ENCODE results near the gene EHD4.

Gene EHD4

DNA sequence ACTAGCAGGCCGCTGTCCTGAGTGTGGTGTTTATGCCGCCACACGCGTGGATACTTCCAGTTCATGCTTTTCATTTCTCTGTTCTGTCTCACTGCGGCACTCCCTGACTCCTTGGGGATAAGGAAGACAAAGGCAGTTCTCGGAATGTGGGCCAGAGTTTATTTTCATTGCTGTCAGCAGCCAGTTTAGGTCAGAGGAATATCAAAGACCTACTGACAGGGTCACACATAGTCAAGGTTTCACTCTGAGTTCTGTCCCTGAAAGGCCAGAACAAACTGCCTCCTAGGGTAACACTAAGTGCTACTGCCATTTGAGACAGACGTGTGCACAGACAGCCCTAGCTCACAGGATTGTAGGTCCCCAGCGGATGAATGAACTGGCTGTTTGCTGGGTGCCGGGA, 51.2 kb downstream of the EHD4 start:
- DNase-seq (ENCODE audit: low spot score) (no peak), FAIRE-seq (no peak)

DNA sequence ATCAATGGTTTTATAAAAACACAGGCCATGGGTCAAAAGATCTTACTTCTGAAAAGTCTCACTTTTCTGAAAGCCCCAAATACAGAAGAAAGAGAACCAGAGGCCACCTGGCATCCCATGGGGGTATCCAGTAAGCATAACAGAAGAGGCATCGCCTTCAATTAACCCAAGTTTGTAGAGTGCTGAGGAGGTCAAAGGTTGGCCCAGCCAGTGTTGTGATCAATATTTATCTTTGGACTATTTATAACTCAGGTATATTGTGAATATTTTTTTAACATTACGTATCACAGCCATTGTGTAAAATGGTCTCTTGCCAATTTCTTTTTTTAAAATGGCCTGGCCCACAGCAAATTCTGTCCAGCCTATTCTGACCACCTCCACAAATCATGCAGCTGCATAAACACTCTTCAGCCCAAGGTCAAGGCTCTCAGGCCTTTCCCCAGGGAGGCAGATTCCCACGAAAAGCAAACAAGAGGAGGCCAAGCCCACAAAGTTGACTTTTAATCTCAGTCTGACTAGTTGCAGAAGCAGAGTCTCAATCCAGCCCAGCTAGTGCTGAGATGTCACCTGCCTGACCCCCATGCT, 52.3 kb downstream of the EHD4 start:
- DNase-seq (ENCODE audit: low spot score) = no peak
- no peak for FAIRE-seq

DNA sequence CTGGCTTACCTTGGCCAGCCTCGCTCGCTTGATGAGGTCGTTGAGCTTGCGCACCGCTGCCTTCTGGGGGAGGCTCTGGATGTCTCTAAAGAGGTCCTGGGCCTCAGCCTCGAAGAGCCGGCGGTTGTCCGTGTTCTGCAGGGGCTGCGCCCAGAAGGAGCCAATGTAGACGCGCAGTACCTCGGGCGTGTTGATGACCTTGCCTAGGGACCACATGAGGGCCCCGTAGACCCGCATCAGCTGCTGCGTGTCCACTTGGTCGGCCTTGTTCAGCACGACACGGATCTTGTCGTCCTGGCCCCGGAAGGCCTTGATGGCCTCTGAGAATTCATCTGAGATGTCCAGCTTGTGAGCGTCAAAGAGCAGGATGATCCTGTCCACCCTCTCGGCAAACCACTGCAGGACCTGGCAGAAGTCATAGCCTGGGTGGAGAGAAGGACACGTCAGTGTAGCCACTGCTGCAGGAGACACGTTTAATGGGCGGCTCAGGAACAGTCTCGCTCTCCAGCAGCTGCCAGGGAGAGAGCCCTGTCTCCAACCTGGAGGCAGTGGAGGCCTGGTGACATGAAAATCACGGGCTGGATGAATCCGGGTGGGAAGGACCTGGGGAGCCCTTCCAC, 53.0 kb downstream of the EHD4 start:
- DNase-seq (ENCODE audit: low spot score) = no peak
- FAIRE-seq = no peak

DNA sequence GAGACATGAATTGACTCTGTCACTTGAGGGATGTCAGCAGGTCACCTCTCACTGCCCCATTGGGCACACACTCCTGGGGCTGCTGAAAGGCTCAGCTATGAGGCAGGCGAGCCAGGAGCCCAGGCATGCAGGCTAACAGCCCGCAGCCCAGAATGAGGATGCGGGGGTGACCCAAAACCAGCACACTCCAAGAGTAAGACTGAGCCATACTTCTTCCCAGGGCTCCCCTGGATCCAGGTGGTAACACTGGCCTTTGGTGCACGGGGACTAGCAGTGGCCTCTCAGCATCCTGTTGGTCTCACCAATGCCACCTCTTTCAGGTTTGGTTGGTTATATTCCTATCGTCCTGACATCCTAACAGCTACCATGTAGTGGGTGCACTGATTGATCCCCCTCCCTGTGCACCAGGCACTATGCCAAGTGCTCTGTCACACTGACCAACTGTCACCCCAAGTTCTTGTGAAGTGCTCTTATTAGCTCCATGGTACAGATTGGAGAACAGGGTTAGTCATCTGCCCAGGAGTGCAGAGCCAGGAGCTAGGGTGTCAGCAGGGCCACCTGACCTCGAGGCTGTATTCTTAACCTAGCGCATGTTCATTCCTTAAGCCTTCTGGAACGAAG, 53.7 kb downstream of the EHD4 start:
- FAIRE-seq (no peak), DNase-seq (ENCODE audit: low spot score) (no peak)

DNA sequence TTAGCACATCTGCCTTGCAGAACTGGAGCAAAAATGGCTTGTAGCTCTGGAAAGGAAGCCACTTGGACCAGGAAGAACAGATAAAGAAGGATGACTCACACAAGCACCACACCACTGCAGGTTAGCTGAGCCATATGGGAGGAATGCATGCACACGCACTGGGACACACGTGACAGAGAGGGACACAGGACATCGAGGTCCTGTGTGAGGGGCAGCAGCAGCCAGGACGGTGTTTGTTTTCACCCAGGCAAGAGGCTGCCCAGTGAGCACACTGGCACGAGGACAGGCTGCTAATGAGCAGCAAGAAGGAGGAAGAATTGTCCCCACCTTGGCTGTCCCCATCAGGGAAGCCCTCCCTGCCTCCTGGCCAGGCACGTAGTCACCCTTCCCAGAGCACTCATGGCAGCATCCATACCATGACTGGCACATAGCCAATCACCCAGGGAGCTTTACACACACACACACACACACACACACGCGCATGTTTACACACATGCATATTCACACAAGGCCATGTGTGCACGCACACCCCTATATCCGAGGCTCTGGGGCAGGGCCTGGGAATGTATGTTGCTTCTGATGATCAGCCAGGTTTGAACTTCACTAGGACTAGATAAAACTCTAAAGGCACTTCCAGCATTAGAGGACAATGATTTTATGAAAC, 54.5 kb downstream of the EHD4 start:
- DNase-seq (ENCODE audit: low spot score) = peak; percentile 74

DNA sequence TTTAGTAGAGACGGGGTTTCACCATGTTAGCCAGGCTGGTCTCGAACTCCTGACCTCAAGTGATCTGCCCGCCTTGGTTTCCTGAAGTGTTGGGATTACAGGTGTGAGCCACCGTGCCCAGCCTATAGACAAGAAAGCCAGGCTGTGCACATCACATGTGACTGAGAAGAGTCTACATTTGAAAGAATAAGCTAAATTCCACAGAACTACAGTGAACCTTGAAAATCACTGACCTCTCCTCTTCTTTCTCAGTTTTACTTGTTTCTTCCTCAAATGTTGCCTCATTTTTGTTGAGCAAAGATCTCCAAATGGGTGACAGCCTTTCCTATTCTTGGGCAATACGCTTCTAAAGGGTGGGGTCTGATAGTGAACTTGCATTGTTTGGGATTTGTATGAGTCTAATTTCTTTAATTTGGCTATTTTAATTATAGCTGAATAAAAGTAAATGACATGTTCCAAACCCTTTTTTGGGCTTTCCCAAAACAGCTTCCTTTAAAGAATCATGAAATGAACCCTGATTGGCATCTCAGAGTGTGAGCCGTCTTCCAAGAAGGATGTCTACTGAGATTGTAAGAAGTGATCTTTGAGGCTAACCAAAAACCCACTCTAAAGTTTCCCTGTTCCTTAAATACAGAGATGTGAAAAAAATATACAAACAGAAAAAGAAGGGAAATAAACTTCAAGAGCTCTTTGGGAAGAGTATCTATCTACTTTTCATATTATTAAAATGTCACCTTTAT, 56.9 kb downstream of the EHD4 start:
- FAIRE-seq (no peak), DNase-seq (ENCODE audit: low spot score) (no peak)

More for the DNA sequence above, 54.5 kb downstream of the EHD4 start:
- FAIRE-seq = peak; percentile 56

DNA sequence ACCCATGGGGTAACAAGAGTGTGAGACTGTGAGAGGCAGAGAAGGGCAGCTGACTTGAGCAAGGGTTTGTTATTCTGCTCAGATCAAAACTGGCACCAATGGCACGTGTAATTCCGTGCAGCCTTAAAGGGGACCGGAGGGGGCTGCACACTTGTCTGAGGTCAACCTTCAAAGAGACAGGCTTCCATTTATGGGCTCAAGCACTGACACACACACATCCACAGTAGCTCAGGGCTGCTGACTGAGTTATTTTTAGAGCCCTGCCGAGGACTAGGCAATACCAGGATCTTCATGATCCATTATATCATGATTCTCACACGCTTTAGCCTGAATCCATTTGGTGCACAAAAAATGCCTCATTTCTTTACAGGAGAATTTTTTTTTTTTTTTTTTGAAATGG, 57.9 kb downstream of the EHD4 start:
- DNase-seq (ENCODE audit: low spot score) (no peak), FAIRE-seq (no peak)

DNA sequence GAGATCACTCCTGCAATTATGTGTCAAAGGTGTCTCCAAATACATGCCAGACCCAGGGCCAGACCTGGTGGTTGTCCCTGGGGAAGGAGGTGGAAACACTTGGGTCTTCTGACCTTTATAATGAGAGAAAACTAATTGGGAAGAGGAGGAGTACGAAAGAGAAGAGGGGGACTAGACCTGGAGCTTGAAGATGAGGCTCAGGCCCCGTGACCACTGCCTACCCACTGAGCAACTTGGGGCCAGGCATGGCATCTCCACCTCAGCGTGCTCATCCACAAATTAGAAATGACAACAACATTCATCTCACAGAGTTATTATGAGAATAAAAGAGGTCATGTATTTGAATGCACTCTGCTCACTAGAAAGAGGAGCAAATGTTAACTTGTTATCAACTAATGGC, 59.1 kb downstream of the EHD4 start:
- no peak for FAIRE-seq
- no peak for DNase-seq (ENCODE audit: low spot score)

DNA sequence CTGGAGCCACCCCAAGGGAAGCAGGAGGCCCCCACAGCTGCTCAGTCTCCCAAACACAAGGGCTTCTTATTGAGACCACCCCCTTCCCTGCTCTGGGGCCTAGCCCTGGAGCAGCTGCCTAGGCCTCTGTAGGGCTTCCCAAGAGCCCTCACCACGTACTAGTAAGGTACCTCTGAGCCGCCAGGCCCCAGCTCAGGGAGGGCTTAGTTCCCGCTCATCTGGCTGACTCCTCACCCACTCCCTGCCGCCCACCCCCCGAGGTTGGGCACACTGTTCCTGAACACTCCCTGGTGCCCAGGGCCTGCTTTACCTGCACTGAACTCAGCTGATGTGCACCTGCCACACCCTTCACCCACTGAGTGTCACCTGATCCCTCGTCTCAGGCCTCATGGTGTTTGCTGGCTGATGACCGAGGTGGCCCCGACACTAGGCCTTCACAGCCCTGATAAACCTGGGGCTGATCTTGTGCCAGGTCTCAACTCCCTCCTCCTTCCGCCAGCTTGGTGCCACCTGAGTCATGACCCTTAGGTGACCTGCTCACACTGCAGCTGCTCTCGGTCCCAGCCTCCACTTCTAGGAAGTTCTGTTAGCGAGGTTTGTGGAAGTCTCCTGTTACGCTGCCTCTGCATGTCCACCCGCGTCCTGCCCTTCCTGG, 60.5 kb downstream of the EHD4 start:
- DNase-seq (ENCODE audit: low spot score) (no peak), FAIRE-seq (no peak)

DNA sequence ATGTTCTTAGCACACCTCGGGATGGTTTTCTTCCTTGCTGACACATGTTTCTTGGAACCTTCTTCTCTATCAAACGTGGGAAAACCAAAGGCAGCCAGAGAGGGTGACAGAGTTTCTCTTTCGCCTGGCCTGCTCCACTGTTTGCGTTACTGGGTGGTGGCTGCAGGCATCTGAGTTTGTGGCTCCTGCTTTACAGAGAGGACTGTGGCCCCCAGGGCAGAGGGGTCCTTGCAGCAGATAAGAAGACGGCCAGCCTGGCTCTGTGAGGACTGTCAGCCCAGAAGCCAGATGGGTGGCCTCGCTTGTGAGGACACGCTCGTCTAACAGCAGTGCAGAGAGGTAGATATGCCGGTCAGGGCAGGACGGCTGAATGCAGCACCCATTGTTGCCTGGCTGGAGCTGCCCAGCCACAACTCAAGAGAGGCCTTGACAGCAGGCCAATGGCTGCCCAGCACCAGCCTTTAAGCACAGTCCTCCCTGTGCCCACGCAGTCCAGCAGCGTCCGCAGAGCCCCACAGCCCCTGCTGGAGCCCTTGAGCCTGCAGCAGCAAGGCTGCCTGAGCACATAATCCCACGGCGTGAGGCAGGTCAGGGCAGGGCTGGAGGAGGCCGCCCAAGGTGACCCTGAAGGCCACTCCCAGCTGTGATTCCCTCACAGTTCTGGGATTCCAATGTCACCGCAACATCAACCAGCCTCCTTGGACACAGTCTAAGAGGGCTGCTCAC, 63.5 kb downstream of the EHD4 start:
- no peak for FAIRE-seq
- DNase-seq (ENCODE audit: low spot score) = no peak

DNA sequence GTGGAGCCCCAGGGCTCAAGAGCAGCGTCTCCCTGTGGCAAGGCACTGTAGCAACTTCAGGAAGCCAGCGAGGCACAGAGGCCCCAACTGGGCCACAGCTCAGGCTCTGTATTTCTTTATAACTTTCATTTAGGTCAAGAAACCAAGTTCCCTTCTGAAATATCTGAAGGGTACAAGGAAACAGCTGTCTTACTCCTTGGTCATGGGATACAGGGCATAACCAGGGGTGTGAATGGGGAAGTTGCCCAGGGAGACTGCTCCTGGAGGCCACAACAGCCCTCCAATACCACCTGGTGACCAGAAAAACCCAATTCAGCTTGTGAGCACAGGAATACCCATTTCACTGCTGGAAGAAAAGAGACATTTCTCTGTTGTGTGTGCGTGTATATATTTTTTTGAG, 65.2 kb downstream of the EHD4 start:
- no peak for FAIRE-seq

DNA sequence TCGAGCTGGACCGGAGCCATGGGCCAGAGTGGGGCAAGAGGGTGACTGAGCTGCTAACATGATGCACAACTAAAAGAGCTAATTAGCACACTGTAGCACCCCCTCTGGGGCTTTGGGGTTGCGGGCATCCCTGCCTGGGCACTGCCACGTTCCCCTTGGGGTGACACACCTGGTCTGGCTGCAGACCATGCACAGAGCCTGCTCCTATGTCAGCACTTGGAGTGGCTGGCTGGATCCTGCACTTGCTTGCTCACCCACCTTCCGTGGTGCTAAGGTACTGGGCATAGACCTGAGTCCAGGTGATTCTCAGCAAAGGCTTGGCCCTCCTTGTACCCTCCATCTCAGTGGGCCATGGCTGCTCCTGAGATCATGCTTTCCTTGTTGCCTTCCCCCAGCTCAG, 65.7 kb downstream of the EHD4 start:
- FAIRE-seq = no peak
- DNase-seq (ENCODE audit: low spot score) = no peak

More for the DNA sequence above, 65.2 kb downstream of the EHD4 start:
- DNase-seq (ENCODE audit: low spot score) = no peak

DNA sequence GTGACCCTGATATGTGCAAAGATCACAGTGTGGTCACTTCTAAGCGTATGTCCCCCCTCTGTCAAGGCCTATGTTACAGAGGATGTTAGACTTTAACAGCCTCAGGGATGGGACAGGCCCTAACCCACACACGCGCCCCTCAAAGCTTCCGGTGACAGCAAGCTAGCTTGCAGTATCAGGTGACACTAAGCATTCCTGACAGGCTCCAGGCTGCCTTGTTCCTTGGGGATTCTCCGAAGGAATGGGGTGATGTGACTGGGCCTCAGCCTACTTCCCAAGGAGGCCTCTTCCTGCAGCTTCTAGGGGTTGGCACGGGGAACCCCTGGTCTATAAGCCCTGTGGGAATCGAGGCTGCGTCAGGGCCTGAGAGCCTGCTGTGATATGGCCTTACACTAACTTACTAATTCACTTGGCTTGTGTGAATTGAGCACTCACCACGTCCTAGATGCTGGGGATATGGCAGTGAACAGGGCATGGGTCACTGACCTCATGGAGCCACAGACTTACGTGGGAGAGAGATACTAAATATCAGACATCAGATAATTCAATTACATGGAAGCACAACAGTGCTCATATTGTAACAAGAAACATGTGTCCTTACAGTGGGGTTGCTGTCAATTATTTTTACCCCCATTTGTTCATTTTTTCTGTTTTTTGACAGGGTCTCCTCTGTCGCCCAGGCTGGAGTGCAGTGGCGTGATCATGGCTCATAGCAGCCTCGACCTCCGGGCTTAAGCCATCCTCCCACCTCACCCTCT, 67.1 kb downstream of the EHD4 start:
- DNase-seq (ENCODE audit: low spot score) (no peak), FAIRE-seq (no peak)

DNA sequence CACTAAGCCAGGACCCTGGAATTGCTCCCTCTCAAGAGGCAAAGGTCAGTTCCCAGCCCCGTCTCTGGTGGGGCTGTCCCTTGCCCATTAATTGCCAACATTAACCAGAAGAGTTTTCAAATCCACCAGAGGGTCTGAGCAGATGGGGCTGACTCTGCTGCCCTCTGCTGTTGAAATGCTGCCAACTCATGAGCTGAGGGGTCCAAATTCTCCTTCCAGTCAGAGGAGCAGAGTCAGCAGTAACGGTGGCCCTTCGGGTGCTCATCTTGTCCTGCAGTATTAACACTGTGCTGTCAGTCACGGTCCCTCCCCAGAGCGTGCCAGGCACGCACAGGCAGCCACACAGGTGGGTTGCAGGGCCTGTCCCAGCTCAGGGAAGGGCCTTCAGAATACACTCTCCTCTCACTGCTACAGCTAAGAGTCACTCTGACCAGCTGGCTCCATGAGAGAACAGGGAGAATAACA, 67.8 kb downstream of the EHD4 start:
- DNase-seq (ENCODE audit: low spot score) = peak; percentile 78
- FAIRE-seq = peak; percentile 83

DNA sequence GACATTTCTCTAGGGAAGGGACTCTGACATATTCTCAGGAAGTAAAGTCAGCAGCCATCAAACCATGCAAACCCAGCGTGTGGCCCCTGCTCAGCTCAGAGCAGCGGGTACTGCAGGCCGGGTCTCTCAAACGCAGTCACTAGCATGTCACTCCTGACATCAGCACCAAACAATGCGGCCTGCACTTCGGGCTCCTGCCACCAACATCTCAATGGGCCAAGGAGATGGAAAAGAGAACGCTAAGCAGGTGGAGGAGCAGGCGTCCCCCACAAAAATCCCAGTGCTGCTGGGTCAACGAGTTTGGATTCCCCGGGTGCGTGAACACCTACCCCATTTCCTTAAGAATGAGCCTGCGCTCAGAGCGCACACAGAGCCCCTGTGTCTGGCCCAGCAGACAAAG, 68.6 kb downstream of the EHD4 start:
- DNase-seq (ENCODE audit: low spot score) = no peak
- FAIRE-seq = no peak

DNA sequence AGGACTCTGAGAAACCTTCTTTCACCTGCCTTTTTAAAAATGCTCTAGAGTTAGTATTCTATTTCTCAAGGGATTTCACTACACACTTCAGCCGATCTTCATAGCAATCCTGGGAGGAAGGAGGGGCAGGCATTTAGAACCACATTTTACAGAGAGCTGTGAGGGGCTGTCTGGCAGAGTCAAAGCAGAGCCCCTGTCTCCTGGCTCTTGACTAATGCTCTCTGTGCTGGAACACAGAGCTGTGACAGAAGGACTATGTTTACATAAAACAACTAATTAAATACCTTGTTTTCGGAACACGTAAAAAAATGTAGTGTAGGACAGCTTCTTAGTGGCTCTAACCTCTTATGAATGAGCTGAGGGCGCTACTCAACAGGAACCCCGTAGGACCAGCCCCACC, 70.9 kb downstream of the EHD4 start:
- DNase-seq (ENCODE audit: low spot score) (no peak), FAIRE-seq (no peak)

DNA sequence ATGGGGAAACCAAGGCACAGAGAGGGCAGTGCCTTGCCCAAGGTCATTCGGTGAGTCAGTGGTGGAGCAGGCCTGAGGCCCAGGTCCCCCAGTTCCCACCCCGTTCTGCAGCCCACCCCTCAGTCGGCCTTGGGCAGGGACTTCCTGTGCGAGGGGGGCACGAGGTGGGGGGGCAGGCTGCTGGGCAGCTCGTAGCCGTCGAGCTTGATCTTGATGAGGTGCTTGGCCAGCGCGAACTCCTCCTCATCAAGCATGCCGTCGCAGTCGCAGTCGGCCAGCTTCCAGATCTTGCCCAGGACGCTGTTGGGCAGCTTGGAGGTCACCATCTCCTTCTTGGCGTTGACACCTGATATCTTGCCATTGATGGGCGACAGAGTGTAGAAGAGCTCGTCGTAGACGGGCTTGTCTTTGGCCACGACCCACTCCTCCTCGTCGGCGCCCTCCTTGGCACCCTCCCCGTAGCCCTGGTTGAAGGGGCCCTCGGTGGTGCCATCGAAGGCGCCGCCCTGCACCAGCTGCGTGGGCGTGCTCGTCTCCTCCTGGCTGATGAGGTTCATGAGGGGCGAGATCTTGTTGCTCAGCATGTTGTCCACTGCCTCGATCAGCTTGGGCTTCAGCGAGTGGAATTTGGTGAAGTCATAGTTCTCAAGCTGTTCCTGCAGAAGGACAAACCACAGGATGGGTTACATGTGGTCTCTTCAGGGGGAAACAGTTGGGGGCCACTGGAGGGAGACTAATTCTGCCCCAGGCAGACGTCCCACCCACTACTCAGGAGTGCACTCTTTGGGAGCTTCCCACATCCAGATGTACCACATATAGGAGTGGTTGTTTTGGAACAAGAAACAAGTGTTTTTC, 71.6 kb downstream of the EHD4 start:
- DNase-seq (ENCODE audit: low spot score) (no peak), FAIRE-seq (no peak)

DNA sequence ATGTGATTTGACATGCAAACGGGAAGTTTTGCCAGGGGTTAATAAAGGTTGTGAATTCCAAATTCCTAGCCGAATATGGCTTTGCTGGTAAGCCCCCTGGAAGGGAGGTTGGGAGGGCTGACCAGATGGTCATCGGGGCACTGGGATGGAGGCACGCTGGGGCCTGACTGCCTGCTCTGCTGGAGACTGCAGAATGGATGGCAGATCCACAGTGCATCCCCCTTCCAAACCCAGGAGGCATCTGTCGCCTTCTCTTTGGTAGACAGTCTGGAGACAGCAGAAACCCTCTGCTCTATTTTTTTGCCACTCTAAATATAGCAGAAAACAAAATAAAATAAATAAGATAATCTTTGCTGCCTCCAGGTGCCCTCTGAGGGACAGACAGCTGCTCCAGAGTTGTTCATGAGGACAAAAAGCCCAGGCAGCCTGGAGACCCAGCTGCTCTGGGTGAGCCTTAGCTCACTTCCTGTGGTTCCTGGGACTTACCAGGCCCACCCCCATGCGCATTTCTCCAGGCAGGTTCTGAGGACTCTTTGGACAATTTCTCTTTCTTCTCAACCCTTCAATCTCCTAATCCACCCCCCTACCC, 72.4 kb downstream of the EHD4 start:
- no peak for DNase-seq (ENCODE audit: low spot score)
- FAIRE-seq = no peak
